ENCODE data around the gene IPO5.

The IPO5 gene

GRCh38 chr13:97953376-97953970 lies at the start of gene IPO5:
Gene IPO5, plus strand, starts transcription at chr13:97953675. Its CDS starts 23,022 bp downstream, at chr13:97976697.
- no peaks in the 10 kb centered on the region for H3K9me3 ChIP-seq
- no peak within 1 kb of the TSS for H3K27ac ChIP-seq
- H3K36me3 ChIP-seq = no peaks in the 10 kb centered on the region
- TF ChIP-seq CTCF (IDR thresholded peaks at IDR 0.05) = no peak
- no peak within 1 kb of the TSS for H3K4me3 ChIP-seq (ENCODE audit: low read depth in 1 of 2, low read length in 1 of 2)
- no peaks in the 10 kb centered on the region for H3K4me1 ChIP-seq (ENCODE audit: control insufficient read depth in 1 of 2, insufficient read depth in 1 of 2, low read depth in 1 of 2, low read length in 1 of 2)
- H3K27me3 ChIP-seq = no peaks in the 10 kb centered on the region

- no peaks in the 10 kb centered on the region for H3K4me1 ChIP-seq (ENCODE audit: control insufficient read depth in 1 of 2, insufficient read depth in 1 of 2, low read depth in 1 of 2, low read length in 1 of 2)
- no peak overlapping the region for H3K4me3 ChIP-seq (ENCODE audit: low read depth in 1 of 2, low read length in 1 of 2)
- H3K27ac ChIP-seq = no peak overlapping the region
- no peak for TF ChIP-seq CTCF (IDR thresholded peaks at IDR 0.05)
- no peaks in the 10 kb centered on the region for H3K36me3 ChIP-seq
- H3K27me3 ChIP-seq = no peaks in the 10 kb centered on the region
- no peaks in the 10 kb centered on the region for H3K9me3 ChIP-seq
Measured at GRCh38 chr13:97904059-97904458, 49.4 kb upstream of the IPO5 start.

- Histone ChIP-seq H3K27me3 (no peaks in the 10 kb centered on the region), H3K27ac (no peak overlapping the region), H3K4me1 (ENCODE audit: control insufficient read depth in 1 of 2, insufficient read depth in 1 of 2, low read depth in 1 of 2, low read length in 1 of 2) (no peaks in the 10 kb centered on the region), H3K36me3 (no peaks in the 10 kb centered on the region), H3K9me3 (no peaks in the 10 kb centered on the region), H3K4me3 (ENCODE audit: low read depth in 1 of 2, low read length in 1 of 2) (no peak overlapping the region)
- TF ChIP-seq CTCF (IDR thresholded peaks at IDR 0.05) = no peak
Measured at GRCh38 chr13:97905517-97905916, 48.0 kb upstream of the IPO5 start.

- Histone ChIP-seq H3K4me1 (ENCODE audit: control insufficient read depth in 1 of 2, insufficient read depth in 1 of 2, low read depth in 1 of 2, low read length in 1 of 2) (no peaks in the 10 kb centered on the region), H3K9me3 (no peaks in the 10 kb centered on the region), H3K4me3 (ENCODE audit: low read depth in 1 of 2, low read length in 1 of 2) (no peak overlapping the region), H3K27ac (no peak overlapping the region), H3K27me3 (no peaks in the 10 kb centered on the region), H3K36me3 (no peaks in the 10 kb centered on the region)
- no peak for TF ChIP-seq CTCF (IDR thresholded peaks at IDR 0.05)
Measured at GRCh38 chr13:97911311-97912138, 42.0 kb upstream of the IPO5 start.

- TF ChIP-seq CTCF (IDR thresholded peaks at IDR 0.05) = no peak
- Histone ChIP-seq H3K4me1 (ENCODE audit: control insufficient read depth in 1 of 2, insufficient read depth in 1 of 2, low read depth in 1 of 2, low read length in 1 of 2) (no peaks in the 10 kb centered on the region), H3K4me3 (ENCODE audit: low read depth in 1 of 2, low read length in 1 of 2) (no peak overlapping the region), H3K36me3 (no peaks in the 10 kb centered on the region), H3K27ac (no peak overlapping the region), H3K27me3 (no peaks in the 10 kb centered on the region), H3K9me3 (no peaks in the 10 kb centered on the region)
Measured at GRCh38 chr13:97912139-97912535, 41.3 kb upstream of the IPO5 start.
